Measurements from ENCODE around the gene NLGN1.

The NLGN1 gene

DNA sequence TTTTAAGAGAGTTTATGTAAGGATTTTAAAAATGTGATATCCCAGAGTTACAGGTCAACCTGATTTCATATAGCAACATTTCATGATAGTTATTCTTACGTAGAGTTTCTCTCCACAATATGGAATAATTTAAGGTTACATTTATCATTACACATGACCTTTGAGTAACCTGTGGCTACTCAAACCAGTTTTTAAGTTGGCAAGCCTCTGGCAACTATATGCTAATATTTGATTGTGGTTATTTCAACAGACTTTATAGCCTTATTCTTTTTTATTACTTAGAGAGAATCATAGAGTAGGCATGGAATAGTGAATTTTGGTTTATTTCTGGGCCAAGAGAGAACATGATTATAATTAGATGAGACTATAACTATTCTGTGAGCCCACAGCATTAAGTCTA lies 504.9 kb downstream of the NLGN1 start:
- DNase-seq (ENCODE audit: low read depth, low spot score): no peak

DNA sequence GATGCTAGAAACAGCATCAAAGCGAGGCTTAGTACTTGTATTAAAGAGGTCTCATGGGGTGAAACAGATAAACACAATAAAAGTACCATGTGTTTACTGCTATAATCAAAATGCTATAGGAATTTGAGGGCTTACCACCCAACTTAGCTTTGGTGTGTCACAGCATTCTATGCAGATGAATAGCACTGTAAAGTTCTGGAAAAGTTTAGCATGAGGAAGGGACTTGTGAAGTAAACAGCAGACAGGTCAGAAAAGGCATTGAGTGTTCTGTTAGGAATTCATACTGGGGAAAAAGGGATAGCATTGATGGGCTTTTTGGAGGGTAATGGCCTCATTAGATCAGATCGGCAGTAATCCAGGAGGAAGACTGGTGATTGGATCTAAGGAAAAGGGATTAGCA lies 505.3 kb downstream of the NLGN1 start:
- DNase-seq (ENCODE audit: low read depth, low spot score): no peak

DNA sequence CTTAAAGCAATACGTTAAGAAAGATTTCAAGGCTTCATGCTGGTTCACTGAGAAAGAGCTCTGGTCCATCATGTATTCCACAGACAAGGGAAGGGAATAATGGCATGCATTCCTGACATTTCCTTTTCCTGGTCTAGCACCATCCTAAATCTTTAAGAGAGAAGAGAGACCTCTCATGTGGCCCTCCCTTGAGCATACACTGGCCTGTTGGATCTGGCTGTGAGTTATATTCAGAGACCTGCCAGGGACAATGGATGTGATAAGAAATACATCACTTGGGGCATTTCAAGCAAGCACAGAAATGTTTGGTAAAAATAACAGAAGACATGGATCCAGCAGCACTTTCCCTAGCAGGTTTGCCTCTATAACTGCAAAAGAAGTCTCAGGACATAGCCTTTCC lies 507.8 kb downstream of the NLGN1 start:
- DNase-seq (ENCODE audit: low read depth, low spot score): no peak

DNA sequence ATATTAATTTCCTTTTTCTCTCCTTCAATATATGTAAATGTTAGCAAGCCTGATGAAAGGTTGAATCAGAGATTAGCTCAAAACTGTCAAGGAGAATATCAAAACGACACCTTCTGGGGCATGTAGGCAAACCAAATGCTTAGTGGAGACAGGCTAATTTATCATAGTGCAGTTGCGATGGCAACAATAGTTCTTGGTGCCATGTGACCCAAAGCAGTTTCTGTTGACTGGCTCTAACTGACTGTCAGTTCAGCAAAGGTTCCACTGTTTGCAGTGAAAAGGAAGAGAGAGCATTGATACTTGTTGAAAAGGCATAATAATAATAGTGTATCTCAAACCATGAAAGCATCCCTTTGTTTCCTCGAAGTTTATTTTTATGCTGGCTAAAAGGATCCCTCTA lies 513.9 kb downstream of the NLGN1 start:
- DNase-seq (ENCODE audit: low read depth, low spot score): peak; percentile 58

DNA sequence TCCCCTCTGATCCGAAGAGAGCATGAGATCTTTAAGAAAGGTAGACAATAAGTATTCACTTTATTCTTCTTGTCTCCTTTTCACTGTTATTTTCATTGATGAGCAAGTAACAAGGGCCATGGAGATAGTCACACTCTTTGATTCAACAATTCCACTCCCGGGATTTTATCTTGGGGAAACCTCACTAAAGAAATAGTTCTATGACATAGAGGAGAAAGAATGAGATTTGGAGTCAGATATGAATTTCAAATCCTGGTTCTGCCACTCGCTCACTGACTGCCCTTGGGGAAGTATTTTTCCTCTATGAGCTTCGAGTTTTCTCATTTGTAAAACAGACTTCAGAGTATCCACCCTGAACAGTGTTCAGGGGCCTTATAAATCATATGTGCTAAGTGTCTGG lies 514.6 kb downstream of the NLGN1 start:
- peak; percentile 25 for DNase-seq (ENCODE audit: low read depth, low spot score)

DNA sequence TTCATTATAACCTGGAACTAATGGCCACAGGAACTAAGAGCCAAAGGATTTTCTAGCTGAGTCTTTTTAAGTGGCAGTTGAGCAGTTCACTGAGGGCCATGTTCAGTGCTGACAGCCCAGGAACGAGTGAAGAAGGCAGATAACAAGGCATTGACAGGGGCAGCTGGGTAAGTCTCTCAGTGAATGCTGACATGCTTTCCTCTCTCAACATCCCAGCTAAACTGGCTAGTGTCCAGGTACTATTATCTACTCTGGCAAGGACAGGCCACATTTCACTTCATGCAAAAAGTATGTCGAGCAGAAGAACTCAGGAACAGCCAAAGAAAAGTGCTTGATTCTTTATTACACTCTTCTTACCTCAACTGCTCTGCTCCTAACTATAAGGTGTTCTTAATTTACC lies 515.9 kb downstream of the NLGN1 start:
- peak; percentile 65 for DNase-seq (ENCODE audit: low read depth, low spot score)

DNA sequence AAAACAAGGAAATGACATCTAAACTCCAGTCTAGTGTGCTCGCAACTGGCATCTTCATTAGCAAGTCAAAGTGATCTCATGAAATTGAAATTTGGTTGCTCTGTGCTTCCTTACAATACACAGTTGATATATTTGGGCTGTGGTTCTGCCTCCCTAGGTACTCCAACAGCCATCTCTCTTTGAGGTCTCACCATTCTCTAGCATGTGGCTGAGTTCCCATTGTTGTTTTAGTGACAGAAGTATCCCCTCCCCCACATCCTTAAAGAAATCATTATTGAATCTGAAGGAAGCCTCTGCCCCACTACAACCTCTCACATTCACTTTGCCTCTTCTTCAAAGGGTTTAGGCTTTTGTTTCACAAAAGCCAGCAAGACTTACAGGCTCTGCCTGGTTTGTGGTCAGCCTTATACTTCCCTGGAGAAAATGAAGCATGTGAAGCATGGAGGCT lies 516.5 kb downstream of the NLGN1 start:
- peak; percentile 78 for DNase-seq (ENCODE audit: low read depth, low spot score)

DNA sequence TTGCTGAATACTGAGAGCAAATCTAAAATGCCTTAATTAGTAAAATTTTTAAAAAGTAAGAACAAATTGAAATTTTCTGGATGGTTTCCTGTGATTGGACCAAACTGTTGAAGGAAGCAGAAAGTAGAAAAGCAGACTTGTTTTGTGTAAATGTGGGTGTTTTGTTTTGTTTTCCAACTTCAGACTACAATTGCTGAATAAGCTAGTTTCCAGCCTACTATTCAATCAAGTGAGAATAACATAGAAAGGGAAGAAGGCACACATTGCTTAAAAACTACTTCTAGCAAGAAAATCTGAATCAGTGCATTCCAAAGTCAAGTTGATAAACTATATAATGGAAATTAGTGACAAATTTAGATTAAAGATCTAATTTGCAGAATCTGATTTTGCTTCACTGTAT lies 519.3 kb downstream of the NLGN1 start:
- no peak for DNase-seq (ENCODE audit: low read depth, low spot score)

DNA sequence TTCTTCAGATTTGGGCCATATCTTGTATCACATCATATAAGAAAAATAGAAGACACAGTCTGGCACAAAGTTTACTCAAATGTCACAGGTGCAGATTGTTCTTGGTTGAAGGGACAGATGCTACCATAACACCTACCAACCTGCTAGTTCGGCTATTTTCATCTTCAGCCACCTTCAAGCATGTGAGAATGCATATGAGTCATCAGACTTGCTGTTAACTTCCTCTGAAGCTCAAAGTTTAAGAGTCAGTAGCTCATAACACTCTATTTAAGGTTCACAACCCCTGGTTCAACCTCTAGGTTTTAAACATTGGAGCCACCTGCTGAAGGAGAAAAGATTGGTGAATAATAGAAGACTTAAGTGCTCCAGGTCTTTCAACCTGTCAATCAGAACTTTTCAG lies 522.8 kb downstream of the NLGN1 start:
- DNase-seq (ENCODE audit: low read depth, low spot score): peak; percentile 23

DNA sequence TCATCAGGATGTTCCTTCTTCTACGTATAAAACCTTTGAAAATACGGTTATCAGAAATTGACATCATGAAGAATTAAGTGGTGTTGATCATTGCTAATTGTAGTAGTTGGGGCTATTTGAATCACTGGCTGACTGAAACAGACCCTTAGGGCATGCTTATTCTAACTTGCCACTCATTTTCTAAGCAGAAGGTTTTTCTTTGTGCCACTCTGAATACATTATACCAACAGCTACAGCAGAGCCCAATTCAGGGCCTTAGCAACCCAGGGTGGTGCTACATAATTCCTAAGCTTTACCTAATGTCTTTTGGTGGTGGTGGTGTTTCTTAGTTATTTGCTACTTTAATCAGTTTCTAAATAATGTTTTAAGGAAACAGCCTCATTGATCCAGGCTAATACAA lies 524.2 kb downstream of the NLGN1 start:
- no peak for DNase-seq (ENCODE audit: low read depth, low spot score)

DNA sequence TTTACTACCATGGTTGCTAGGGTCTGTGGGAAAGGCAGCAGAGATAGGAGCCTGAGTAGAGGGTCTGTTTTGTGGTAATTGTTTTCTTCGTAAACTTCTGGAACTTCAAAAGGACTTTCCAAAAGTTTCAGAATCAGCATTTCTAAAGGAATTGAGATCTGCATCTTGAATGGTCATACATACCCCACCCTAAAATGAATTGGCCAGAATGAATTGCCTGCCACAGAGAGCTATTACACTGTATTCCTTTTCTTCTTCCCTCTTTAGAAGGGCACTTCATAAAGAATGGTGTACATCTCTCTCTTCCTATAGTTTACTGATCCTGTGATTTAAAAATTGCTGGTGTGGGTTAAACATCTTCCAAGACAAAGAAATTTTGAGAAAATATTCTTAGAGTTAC lies 525.7 kb downstream of the NLGN1 start:
- no peak for DNase-seq (ENCODE audit: low read depth, low spot score)

DNA sequence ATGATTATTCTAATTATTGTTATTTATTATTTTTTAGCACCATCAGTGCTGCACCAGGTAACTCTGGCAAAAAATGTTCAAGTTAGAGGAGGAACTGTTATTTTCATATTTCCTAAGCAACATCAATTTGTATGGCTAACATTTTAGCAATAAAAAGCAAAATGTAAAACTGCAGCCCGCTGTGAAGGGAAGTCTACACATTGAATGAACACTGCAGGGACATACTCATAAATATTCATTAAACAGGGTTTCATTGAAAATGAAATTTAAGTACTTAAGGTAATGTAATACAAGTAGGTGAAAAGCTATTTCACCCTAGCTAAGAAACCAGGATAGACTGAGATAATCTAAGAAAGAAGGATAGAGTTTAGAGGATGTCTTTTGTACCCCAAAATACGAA lies 532.7 kb downstream of the NLGN1 start:
- DNase-seq (ENCODE audit: low read depth, low spot score): no peak

DNA sequence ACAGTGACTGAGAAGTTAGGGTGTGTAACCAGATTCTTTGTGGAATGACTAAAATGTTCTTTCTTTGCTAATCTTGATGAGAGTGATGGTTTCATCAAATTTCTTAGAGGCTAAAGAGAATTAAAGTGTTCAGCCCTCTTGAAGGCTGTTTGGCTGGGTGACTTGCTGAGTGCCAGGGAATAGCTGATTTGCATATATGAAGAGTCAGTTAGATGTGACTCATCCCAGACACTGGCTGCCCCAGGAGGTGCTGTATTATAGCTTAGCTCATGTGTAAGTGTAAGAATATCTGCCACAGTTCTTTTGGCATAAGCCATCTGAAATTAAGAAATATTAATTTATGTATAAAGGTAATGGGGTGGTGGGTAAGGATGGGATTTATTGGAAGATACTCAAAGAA lies 535.1 kb downstream of the NLGN1 start:
- peak; percentile 85 for DNase-seq (ENCODE audit: low read depth, low spot score)

DNA sequence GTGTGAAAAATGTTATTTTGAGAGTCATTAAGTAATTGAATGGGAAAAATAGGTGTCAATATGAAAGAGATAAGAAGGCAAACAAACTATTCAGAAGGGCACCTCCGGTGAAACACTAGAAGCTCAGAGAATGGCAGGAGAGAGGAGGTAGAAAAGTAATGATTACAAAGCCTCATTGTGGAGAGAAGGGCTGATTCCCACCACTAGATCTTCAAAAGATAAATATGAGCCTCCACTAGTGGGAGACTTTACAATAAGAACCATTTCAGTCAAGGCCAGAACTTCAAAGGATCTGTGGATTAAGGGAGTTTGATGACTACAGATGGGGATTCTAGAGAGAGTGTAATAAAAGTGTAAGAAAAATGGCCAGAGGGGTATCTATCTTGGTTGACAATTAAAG lies 535.6 kb downstream of the NLGN1 start:
- no peak for DNase-seq (ENCODE audit: low read depth, low spot score)

DNA sequence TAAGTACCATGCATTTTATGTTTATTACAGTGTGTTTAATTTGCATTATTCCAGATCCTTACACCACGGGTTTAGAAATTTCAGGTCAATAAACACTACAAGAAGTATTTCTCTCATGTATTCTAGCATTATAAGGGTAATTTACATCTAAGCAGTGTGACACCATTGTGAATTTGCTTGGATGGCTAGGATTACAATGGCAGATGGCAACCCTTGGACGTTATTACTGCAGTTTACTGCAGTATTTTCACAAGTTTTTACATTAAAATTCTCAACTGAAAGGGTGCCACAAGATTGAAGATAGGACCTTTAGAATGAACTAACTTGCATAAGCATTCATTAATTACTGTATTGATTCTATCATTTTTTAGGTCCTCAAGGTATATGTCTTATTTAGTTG lies 538.8 kb downstream of the NLGN1 start:
- DNase-seq (ENCODE audit: low read depth, low spot score): no peak

DNA sequence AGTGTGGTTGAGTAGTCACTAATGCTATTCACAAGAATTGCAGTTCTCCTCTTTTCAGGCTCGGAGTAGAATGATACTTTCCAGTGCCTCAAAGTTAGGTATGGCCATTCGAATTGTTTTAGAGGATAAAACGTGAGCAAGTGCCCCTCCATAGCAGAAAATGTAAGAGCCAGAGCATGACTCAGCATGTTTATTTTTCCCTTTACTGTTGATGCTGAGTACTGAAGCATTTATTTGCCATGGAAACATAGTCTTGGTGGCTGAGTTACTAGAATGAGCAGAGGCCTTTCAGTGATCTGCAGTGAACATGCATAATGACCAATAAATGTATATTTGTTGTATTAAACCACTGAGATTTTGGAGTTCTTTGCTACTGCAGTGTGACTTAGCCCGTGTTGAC lies 540.6 kb downstream of the NLGN1 start:
- DNase-seq (ENCODE audit: low read depth, low spot score): peak; percentile 83

DNA sequence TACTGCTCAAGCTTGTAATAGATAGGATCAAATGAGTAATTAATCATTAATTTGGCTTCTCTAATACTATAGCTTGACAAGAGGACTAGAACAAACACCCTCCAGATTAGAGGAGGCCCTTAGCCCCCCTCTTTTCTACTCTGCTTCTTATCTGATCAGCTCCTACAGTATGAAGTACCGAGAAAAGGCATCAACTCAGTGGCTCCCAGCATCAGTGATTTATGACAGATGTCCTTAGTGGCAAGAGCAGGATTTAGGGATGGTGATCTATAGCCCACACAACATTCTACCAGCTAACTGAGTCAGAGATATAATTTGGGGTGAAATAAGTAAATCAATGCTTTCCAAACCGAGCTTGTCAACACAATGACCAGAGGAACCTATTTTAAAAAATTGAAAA lies 541.1 kb downstream of the NLGN1 start:
- no peak for DNase-seq (ENCODE audit: low read depth, low spot score)

DNA sequence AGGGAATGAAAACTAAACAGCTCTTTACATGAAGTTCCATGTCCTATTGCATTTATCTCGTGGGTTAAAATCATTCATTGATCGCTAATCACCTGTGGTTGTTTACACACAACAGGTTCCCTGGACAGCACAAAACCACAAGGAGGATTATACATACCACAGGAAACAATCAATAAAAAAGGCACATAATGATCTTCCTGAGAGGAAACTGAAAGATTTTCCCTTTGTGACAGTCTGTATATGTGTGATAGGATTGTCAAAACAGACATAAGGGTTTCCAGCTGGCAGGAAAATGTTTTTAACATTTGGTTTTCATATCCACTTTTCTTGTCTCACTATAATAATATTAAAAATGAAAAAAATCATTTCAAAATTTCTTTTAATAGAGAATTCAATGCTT lies 541.8 kb downstream of the NLGN1 start:
- DNase-seq (ENCODE audit: low read depth, low spot score): no peak

DNA sequence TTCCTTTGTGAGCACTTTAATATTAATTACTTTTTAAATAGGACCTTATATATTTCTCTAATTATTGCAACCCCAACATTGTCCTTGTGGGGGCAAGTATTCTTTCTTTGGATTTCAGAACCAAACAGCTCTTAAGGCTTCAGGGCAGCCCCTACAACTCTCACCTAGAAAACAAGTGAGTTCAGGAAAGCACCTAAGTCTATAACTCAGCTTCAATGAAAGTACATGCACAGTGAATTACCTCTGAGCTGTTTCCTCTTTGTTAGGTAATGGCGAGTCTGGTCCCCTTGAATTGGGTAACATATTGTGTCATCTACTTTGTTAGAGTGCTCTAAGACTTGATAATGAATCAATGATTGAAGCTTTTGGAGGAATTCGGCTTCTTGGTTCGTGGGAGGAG lies 545.7 kb downstream of the NLGN1 start:
- DNase-seq (ENCODE audit: low read depth, low spot score): no peak

DNA sequence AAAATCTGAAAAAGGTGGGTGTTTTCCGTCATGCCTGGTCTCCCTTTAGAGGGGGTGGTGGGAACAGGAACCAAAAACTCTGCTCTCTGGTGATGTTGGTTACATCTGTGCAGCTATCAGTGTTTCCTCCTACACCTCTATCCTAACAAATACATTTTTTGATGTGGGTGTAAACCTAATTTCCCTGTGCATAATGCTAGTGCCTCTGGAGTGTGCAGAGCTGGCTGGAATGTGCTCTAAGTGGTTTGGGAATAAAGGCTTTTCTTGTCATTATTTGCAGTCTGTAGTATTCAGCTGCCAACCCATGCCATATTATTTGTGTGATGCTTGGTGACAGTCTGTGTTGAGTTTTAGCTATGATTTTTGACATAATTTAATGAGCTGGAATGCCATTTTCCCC lies 547.6 kb downstream of the NLGN1 start:
- no peak for DNase-seq (ENCODE audit: low read depth, low spot score)

DNA sequence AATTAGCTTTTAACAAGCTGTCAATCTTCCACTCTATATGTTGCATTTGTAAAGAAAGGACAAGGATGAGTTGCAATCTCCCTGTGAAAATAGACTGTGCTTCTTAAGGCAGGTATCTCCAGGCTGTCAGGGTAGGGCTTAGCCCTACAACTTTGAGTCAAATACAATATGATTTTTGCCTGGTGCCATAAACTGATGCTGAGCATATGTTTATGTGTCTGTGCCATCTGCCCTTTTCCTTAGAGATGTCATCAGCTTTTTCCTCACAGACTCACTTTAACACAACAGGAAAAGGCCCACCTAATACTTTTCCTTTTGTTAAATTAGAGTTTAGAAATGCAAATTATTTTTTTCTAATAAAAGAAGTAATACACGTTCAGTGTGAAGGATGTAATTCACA lies 548.3 kb downstream of the NLGN1 start:
- no peak for DNase-seq (ENCODE audit: low read depth, low spot score)

DNA sequence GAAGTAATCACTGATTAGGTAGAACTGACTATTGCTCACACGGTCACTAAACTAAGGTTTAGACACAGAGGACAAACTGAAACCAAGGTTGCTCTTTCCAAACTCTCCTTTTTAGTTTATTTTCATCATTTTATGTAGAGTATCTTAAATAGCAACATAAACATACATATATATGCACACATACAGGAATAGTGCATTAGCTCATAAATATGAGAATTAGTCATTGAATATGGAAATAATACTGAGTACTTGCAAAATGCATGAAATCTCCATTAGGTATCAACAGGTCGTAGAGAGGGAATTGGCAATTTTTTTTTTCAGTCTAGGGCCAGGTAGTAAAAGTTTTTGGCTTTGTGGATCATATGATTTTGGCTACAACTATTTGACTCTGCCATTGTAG lies 557.1 kb downstream of the NLGN1 start:
- DNase-seq (ENCODE audit: low read depth, low spot score): no peak

DNA sequence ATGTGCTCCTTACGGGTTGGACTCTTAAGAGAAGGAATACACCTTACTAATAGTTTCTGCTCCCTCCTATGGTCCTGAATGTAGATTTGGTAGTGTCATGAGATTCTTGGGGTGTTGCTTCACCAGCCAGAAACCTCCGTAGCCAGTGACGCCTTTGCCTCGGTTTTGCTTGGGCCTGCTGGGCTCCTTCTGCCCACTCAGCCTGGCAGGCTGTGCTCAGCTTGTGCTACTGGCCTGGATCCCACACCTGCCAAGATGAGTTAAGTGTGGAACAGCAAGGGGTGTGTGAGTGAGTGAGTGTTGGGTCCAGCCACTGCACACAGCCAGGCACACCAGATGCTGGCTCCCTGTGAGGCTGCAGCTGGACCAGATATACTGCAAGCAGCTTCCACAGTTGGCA lies 560.1 kb downstream of the NLGN1 start:
- no peak for DNase-seq (ENCODE audit: low read depth, low spot score)

DNA sequence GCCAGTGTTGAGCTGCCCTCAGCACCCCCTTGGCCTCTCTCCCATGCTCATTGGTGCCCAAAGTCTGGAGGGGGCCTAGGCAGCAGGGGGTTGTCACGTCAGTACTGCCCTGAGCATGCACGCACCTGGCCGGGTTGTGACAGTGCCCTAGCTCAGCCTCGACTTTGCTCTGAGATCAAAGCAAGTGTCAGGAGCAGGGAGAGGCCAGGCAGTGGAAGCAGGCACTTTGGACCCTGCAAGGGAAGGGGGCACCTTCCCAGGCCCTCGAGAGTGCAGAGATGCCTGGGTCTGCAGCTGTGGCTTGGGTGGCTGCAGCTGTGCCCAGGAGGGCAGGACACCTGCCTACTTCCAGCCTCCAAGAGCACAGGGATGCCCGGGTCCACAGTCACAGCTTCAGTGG lies 561.3 kb downstream of the NLGN1 start:
- DNase-seq (ENCODE audit: low read depth, low spot score): no peak

DNA sequence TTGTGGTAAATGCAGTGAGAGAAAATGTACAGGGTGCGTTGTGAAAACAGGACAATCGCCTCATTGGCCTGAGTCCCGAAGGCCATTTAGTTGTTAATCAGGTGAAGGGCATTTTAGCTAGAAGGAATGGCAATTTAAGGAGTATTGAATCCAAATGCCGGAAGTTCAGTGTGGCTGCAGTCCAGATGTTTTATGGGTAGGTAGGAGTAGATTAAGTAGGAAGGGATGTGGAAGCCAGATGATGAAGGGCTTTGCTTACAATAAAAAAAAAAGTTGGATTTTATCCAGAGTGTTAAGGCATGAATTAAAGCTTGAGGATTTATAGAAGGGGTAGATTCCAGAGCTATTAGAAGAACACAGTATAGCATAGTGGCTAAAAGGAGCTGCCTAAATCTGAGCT lies 572.7 kb downstream of the NLGN1 start:
- no peak for DNase-seq (ENCODE audit: low read depth, low spot score)
